GM12865 (cell line): Measurements from ENCODE around the gene LIFR.
"Not testable (repeated sequence)": the region's sequence is repeated elsewhere in the genome, so short reads cannot be mapped to it uniquely, and the experiment has no call there.

Source experiments
- DNase-seq: peaks from one replicate; pipeline ENCODE4 v3.0.0; 2010; ENCODE audit warnings: low read depth
- H3K4me3 ChIP-seq: 2 replicates; pipeline ENCODE4 v1.5.1; 2011; ENCODE audit warnings: mild to moderate bottlenecking, low read depth, low read length, control low read depth
- TF ChIP-seq, protein P1 (sequence below): IDR thresholded peaks from 2 replicates; pipeline ENCODE4 v1.5.1; 2011; ENCODE audit warnings: low read length, control low read depth, low read depth, inconsistent platforms; ENCODE audit not compliant: insufficient read depth; ENCODE audit errors: missing control alignments

Gene LIFR

DNA sequence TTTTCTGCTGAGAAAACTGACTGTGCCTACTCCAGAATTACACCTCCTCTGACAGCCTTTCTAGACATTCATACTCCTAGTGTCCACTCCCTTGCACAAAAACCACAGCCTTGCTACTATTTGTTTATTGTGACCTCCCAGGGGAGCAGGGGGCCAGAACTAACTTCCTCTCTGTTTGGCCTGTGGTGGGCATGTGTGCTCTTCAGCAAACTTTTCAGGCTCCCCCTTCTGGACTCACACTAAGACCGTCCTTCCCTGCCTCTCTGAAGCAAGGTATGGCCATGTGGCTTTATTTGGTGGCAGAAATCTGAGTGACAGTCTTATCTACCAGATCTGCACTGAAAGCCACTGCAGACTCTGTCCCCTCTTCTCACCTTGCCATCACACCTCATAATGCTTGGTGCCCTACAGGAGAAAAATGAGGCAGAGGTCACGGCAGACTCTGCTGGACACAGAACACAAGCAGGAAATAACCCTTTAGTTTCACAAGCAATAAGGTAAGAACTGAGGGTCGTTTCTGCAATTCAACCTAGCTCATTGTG, 28.2 kb downstream of the LIFR start:
- no peak for DNase-seq
- no peak overlapping the region for H3K4me3 ChIP-seq
- TF ChIP-seq, protein P1, sequence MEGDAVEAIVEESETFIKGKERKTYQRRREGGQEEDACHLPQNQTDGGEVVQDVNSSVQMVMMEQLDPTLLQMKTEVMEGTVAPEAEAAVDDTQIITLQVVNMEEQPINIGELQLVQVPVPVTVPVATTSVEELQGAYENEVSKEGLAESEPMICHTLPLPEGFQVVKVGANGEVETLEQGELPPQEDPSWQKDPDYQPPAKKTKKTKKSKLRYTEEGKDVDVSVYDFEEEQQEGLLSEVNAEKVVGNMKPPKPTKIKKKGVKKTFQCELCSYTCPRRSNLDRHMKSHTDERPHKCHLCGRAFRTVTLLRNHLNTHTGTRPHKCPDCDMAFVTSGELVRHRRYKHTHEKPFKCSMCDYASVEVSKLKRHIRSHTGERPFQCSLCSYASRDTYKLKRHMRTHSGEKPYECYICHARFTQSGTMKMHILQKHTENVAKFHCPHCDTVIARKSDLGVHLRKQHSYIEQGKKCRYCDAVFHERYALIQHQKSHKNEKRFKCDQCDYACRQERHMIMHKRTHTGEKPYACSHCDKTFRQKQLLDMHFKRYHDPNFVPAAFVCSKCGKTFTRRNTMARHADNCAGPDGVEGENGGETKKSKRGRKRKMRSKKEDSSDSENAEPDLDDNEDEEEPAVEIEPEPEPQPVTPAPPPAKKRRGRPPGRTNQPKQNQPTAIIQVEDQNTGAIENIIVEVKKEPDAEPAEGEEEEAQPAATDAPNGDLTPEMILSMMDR: no peak

DNA sequence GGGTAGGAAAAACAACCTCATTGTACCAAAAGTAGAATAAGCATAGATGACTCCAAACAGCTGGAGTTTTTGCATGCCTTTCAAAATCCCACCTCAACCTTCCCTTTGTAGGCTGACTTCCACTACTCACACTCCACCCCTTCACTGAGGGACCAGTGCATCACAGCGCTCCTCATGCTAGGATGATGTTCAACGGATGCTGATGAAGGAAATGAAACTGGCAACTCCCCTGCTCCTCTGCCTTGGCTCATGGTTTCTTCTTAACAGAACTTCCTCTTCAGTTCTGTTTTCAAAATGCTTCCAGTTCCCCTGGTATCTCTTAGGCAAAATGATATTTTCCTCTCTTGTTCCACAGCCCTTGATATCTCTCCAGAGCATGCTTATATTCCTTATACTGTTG, 29.0 kb downstream of the LIFR start:
- TF ChIP-seq, protein P1: no peak

DNA sequence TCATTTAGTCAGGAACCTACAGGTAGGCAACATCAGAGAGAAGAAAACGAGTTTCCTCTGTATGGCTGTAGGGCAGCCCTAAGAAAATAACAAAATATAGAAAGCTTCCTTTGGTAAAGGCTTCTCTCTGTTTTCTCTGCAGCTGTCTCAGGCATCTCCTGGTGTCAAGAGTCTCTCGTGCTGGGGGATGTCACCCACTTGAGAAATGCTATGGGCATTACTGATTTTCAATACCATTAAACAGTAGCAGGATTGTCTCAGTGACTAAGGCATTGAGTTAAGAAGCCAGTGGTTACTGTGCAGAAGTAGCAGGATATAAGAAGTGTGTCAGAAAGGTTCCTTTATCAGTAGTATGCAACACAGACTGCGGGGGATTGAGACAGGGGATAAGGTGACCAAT, 32.4 kb downstream of the LIFR start:
- no peak overlapping the region for H3K4me3 ChIP-seq
- no peak for DNase-seq
- TF ChIP-seq, protein P1: no peak

More for the DNA sequence above, 29.0 kb downstream of the LIFR start:
- DNase-seq: peak; percentile 3
- no peak overlapping the region for H3K4me3 ChIP-seq

DNA sequence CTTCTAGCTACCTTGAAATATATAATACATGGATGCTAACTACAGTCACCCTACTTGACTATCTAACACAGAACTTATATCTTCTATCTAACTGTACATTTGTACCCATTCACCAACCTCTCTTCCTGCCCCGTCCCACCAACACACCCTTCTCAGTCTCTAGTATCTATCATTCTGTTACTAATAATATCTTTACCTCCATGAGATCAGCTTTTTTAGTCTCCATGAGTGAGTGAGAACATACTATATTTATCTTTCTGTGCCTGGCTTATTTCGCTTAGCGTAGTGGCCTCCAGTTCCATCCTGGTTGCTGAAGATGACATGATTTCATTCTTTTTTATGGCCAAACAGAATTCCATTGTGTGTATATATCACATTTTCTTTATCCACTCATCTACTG, 37.0 kb downstream of the LIFR start:
- TF ChIP-seq, protein P1: no peak
- H3K4me3 ChIP-seq: no peak overlapping the region
- no peak for DNase-seq

DNA sequence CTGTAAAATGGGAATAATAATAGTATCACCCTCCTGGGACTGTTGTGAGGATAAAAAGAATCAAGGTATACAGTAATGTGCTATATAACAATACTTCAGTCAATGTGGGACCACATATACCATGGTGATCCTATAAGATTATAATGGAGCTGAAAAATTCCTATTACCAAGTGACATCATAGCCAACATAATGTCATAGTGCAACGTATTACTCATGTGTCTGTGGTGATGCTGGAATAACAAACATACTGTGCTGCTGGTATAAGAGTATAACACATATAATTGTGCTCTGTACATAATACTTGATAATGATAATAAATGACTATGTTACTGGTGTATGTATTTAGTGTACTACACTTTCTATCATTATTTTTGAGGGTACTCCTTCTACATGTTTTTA, 38.1 kb downstream of the LIFR start:
- TF ChIP-seq, protein P1: no peak
- no peak overlapping the region for H3K4me3 ChIP-seq
- DNase-seq: no peak

DNA sequence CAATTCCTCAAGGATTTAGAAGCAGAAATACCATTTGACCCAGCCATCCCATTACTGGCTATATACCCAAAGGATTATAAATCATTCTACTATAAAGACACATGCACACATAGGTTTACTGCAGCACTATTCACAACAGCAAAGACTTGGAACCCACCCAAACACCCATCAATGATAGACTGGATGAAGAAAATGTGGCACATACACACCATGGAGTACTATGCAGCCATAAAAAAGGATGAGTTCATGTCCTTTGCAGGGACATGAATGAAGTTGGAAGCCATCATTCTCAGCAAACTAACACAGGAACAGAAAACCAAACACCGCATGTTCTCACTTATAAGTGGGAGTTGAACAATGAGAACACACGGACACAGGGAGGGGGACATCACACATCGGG, 39.8 kb downstream of the LIFR start:
- H3K4me3 ChIP-seq, DNase-seq: not testable (repeated sequence)

DNA sequence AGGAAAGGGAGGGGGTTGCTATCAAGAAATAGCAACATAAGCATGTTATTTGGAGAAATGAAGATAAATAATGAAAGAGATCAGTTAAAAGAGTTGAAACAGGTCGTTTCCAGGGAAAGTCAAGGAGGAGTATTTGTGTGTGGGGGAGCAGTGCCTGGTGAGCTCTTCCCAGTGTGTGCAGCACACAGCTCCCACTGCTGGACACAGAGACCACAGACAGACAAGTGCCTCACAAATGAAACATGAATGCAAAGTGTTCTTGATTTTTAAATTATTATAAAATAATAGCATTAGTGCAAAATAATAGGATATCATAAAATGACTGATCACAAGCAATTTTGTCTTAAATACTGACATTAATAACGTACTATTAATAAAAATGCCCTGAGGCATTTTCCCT, 40.8 kb downstream of the LIFR start:
- TF ChIP-seq, protein P1: no peak
- DNase-seq: no peak
- H3K4me3 ChIP-seq: no peak overlapping the region
